Hepatocyte (in vitro differentiated cells): Measurements from ENCODE around the gene DNAH3. TPM values are rescaled to one million over a fixed set of nuclear protein-coding genes. Genes with fewer than 3 reads are reported as not detected.

Experiments used
- DNase-seq: peaks from one replicate; pipeline ENCODE4 v3.0.0-alpha.2; 2016; ENCODE audit warnings: low spot score
- H2AFZ ChIP-seq: fragments of 200-600 bp; sonication (generic); 2 replicates; pipeline ENCODE4 v1.6.0; 2016; ENCODE audit warnings: antibody characterized with exemption, mild to moderate bottlenecking
- H3K27ac ChIP-seq: fragments of 200-600 bp; sonication (generic); 2 replicates; pipeline ENCODE4 v1.5.1; 2016; ENCODE audit warnings: mild to moderate bottlenecking
- H3K27me3 ChIP-seq: fragments of 200-600 bp; sonication (generic); 2 replicates; pipeline ENCODE4 v1.6.1; 2016
- H3K36me3 ChIP-seq: fragments of 200-600 bp; sonication (generic); replicated peaks from 2 replicates; pipeline ENCODE4 v1.5.1; 2016; ENCODE audit warnings: low read depth; ENCODE audit not compliant: insufficient read depth
- H3K4me1 ChIP-seq: fragments of 200-600 bp; sonication (generic); 2 replicates; pipeline ENCODE4 v1.5.1; 2016; ENCODE audit warnings: mild to moderate bottlenecking, moderate library complexity; ENCODE audit not compliant: insufficient read depth
- H3K4me2 ChIP-seq: fragments of 200-600 bp; sonication (generic); 2 replicates; pipeline ENCODE4 v1.6.0; 2016
- H3K4me3 ChIP-seq: fragments of 200-600 bp; sonication (generic); 2 replicates; pipeline ENCODE4 v1.5.1; 2016; ENCODE audit warnings: mild to moderate bottlenecking
- H3K79me2 ChIP-seq: fragments of 200-600 bp; sonication (generic); 2 replicates; pipeline ENCODE4 v1.6.0; 2017; ENCODE audit warnings: mild to moderate bottlenecking
- H3K9me2 ChIP-seq: fragments of 200-600 bp; sonication (generic); replicated peaks from 2 replicates; pipeline ENCODE4 v1.6.0; 2017; ENCODE audit warnings: mild to moderate bottlenecking; ENCODE audit not compliant: insufficient read depth
- H3K9me3 ChIP-seq: fragments of 200-600 bp; sonication (generic); 2 replicates; pipeline ENCODE4 v1.5.1; 2016; ENCODE audit warnings: low read depth, mild to moderate bottlenecking
- H4K20me1 ChIP-seq: fragments of 200-600 bp; sonication (generic); 2 replicates; pipeline ENCODE4 v1.6.0; 2016; ENCODE audit warnings: mild to moderate bottlenecking; ENCODE audit not compliant: insufficient read depth, poor library complexity, severe bottlenecking
- CTCF ChIP-seq: fragments of 200-600 bp; sonication (generic); IDR thresholded peaks from 2 replicates; pipeline ENCODE4 v1.5.1; 2016; ENCODE audit warnings: antibody characterized with exemption, mild to moderate bottlenecking; ENCODE audit not compliant: poor library complexity
- EZH2 ChIP-seq: fragments of 200-600 bp; sonication (generic); IDR thresholded peaks from 2 replicates; pipeline ENCODE4 v1.6.1; 2016; ENCODE audit warnings: antibody characterized with exemption, mild to moderate bottlenecking, borderline replicate concordance
- EZH2phosphoT487 ChIP-seq: fragments of 200-600 bp; sonication (generic); IDR thresholded peaks from one replicate; pipeline ENCODE4 v1.6.1; 2018; ENCODE audit warnings: antibody characterized with exemption, mild to moderate bottlenecking, low read depth, moderate library complexity; ENCODE audit not compliant: unreplicated experiment, severe bottlenecking
- WGBS: methylation state at CpG from one replicate; pipeline ENCODE4 v1.1.6; 2016; ENCODE audit warnings: low lambda C conversion rate; ENCODE audit errors: missing lambda C conversion rate; 5-methylcytosine and 5-hydroxymethylcytosine counted together
- polyA plus RNA-seq: library from polyadenylated mRNA; unstranded; fragments of >200 nt; fragmentation: Nextera tagmentation; extraction: Ambion mirVana; gene quantifications from 2 replicates; pipeline ENCODE4 v1.2.1, GENCODE V29; 2016
- total RNA-seq: library from RNA; depleted of rRNA; stranded (reverse); fragments of >200 nt; gene quantifications from 2 replicates; pipeline ENCODE4 v1.2.3, GENCODE V29; 2014

Gene DNAH3
- total and polyA plus RNA-seq, 2 experiments from 2014 or later = 0.33 to 0.37 TPM

GRCh38 chr16:20897922-20898321, 252.7 kb downstream of the DNAH3 start:
- no peak for TF ChIP-seq EZH2phosphoT487
- no peak for TF ChIP-seq EZH2
- no peak for TF ChIP-seq CTCF
- H2AFZ ChIP-seq = no peak overlapping the region
- WGBS = 66% methylated on average over 3 of the region's 3 CpGs
- H3K27me3 ChIP-seq = no peaks in the 10 kb centered on the region
- no peaks in the 10 kb centered on the region for H3K9me2 ChIP-seq
- H4K20me1 ChIP-seq = peaks cover 34% of the 10 kb centered on the region
- peaks cover 32% of the 10 kb centered on the region for H3K4me1 ChIP-seq
- H3K4me2 ChIP-seq = peak overlapping the region; percentile 83
- no peaks in the 10 kb centered on the region for H3K36me3 ChIP-seq
- peak; percentile 30 for DNase-seq
- peaks cover 86% of the 10 kb centered on the region for H3K79me2 ChIP-seq
- no peaks in the 10 kb centered on the region for H3K9me3 ChIP-seq
- peak overlapping the region; percentile 99 for H3K27ac ChIP-seq
- no peak overlapping the region for H3K4me3 ChIP-seq

- no peak overlapping the region for H2AFZ ChIP-seq
- no peaks in the 10 kb centered on the region for H3K36me3 ChIP-seq
- no peak overlapping the region for H3K4me3 ChIP-seq
- peaks cover 39% of the 10 kb centered on the region for H4K20me1 ChIP-seq
- DNase-seq = peak; percentile 54
- H3K27ac ChIP-seq = peak overlapping the region; percentile 99
- peaks cover 26% of the 10 kb centered on the region for H3K4me1 ChIP-seq
- no peaks in the 10 kb centered on the region for H3K27me3 ChIP-seq
- H3K79me2 ChIP-seq = peaks cover 86% of the 10 kb centered on the region
- no peaks in the 10 kb centered on the region for H3K9me2 ChIP-seq
- 80% methylated on average over 4 of the region's 4 CpGs for WGBS
- TF ChIP-seq CTCF = no peak
- no peak for TF ChIP-seq EZH2
- TF ChIP-seq EZH2phosphoT487 = no peak
- peak overlapping the region; percentile 83 for H3K4me2 ChIP-seq
- no peaks in the 10 kb centered on the region for H3K9me3 ChIP-seq
Observed at GRCh38 chr16:20897253-20897897, 253.3 kb downstream of the DNAH3 start.

- Histone ChIP-seq H3K27me3 (no peaks in the 10 kb centered on the region), H3K4me3 (no peak overlapping the region), H3K36me3 (no peaks in the 10 kb centered on the region), H3K4me2 (no peak overlapping the region), H4K20me1 (peaks cover 48% of the 10 kb centered on the region), H2AFZ (no peak overlapping the region), H3K9me2 (no peaks in the 10 kb centered on the region), H3K27ac (no peak overlapping the region), H3K9me3 (no peaks in the 10 kb centered on the region), H3K4me1 (peaks cover 20% of the 10 kb centered on the region), H3K79me2 (peaks cover 98% of the 10 kb centered on the region)
- DNase-seq = no peak
- TF ChIP-seq EZH2 = no peak
- no peak for TF ChIP-seq EZH2phosphoT487
- no peak for TF ChIP-seq CTCF
- WGBS = 88% methylated on average over 2 of the region's 2 CpGs
Observed at GRCh38 chr16:20894388-20894787, 256.3 kb downstream of the DNAH3 start.
